D721Med (cell line): ENCODE results near the gene DNAH14.

ENCODE experiments used
- DNase-seq: peaks from one replicate; pipeline ENCODE4 v3.0.0; 2011; ENCODE audit warnings: low spot score; ENCODE audit not compliant: insufficient read length
- FAIRE-seq: peaks from 2 replicates; lab custom pipeline; 2011; peaks lifted over from hg19 to GRCh38; lab: Jason Lieb, UNC
- CTCF ChIP-seq: IDR thresholded peaks from 2 replicates; pipeline ENCODE4 v1.5.1; 2012; ENCODE audit warnings: mild to moderate bottlenecking, control low read depth; ENCODE audit not compliant: insufficient read depth; ENCODE audit errors: missing control alignments

Gene DNAH14

GRCh38 chr1:225348400-225348799 lies 418.9 kb downstream of the DNAH14 start:
- DNase-seq (no peak), FAIRE-seq (no peak)
- TF ChIP-seq CTCF, result no peak

- peak; percentile 87 for FAIRE-seq
These were observed 420.4 kb downstream of the DNAH14 start for GRCh38 chr1:225349826-225350225.

GRCh38 chr1:225350872-225351271 lies 421.4 kb downstream of the DNAH14 start:
- DNase-seq (no peak), FAIRE-seq (peak; percentile 56)
- TF ChIP-seq CTCF, result no peak

More at GRCh38 chr1:225349826-225350225, 420.4 kb downstream of the DNAH14 start:
- no peak for DNase-seq
- no peak for TF ChIP-seq CTCF

GRCh38 chr1:225354906-225355305 lies 425.4 kb downstream of the DNAH14 start:
- FAIRE-seq, result no peak
- DNase-seq, result no peak
- no peak for TF ChIP-seq CTCF

GRCh38 chr1:225355863-225356262 lies 426.4 kb downstream of the DNAH14 start:
- FAIRE-seq, result peak; percentile 16
- DNase-seq, result no peak
- TF ChIP-seq CTCF, result no peak

GRCh38 chr1:225360119-225360518 lies 430.6 kb downstream of the DNAH14 start:
- no peak for DNase-seq
- FAIRE-seq, result no peak
- TF ChIP-seq CTCF, result no peak

- DNase-seq (no peak), FAIRE-seq (no peak)
- TF ChIP-seq CTCF, result no peak
These were observed 431.7 kb downstream of the DNAH14 start for GRCh38 chr1:225361176-225361575.
